Fibroblast of skin of left quadriceps (primary cell): Measurements from ENCODE around the gene ATF6.
"Not testable (repeated sequence)": the region's sequence is repeated elsewhere in the genome, so short reads cannot be mapped to it uniquely, and the experiment has no call there.

Experiments
- DNase-seq, 2 experiments: peaks; one replicate each; pipeline ENCODE4 v3.0.0-alpha.2; 2013; ENCODE audit warnings: low read depth in 2 of 2

The ATF6 gene

GRCh38 chr1:161781995-161782394 lies 15.9 kb downstream of the ATF6 start:
- DNase-seq, result no peak

DNA sequence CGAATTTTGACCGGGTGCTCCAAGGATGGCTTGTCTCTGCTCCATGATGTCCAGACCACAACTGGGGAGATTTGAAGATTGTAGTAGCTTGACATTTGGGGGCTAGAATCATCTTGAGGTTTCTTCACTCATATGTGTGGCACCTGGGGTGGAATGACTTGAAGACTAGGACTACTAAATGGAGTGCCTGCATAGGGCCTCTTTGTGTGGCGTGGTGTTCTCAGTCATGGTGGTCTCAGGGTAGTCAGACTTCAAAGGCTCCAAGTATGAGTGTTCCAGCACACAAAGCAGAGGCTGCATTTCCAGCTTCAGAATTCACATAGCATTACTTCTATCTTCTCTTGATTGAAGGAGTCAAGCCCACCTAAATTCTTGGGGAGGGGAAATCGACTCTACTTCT lies 16.8 kb downstream of the ATF6 start:
- no peak for DNase-seq

DNA sequence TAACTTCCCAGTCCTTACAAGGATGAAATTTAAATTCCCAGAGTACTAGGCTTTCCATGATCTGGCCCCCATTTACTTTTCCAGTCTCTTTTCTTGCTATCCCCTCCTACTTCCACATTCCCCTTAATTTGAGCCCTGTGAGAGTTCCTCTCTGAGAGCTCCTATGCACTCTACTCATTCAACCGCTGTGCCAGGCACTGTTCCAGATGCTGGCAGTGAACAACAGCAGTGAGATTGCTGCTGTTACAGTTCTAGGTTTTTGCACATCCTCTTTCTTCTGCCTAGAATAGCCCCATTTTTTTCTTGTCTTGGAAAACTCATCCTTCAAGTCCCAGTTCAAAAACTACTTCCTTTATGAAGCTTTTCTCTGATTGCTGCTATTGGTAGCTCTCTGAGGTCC lies 18.8 kb downstream of the ATF6 start:
- DNase-seq, result no peak

GRCh38 chr1:161787355-161787754 lies 21.2 kb downstream of the ATF6 start:
- DNase-seq, result no peak

- no peak for DNase-seq
Observed at GRCh38 chr1:161790587-161791317, 24.6 kb downstream of the ATF6 start.

GRCh38 chr1:161791904-161792655 lies 26.0 kb downstream of the ATF6 start:
- no peak for DNase-seq

GRCh38 chr1:161792740-161793139 lies 26.6 kb downstream of the ATF6 start:
- DNase-seq, result peak; percentile 68 to 69

DNA sequence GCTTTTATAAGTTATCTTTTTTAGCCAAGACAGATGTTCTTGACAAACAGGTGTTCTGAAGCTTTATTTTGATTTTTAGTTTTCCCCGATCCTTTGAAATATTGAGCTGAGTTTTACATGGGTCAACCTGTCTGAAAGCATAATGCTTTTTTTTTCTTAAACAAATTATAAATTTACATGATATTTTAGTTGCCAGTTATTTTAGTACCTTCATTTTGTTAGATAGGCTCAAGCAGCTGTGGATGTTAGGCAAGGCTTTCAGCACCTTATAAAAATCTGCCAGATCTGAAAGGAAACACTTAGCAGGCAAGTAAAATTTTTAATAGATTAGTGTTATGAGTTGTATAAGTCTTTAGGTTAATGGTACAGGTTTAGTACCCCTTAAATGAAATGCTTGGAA lies 33.7 kb downstream of the ATF6 start:
- DNase-seq, result no peak

DNA sequence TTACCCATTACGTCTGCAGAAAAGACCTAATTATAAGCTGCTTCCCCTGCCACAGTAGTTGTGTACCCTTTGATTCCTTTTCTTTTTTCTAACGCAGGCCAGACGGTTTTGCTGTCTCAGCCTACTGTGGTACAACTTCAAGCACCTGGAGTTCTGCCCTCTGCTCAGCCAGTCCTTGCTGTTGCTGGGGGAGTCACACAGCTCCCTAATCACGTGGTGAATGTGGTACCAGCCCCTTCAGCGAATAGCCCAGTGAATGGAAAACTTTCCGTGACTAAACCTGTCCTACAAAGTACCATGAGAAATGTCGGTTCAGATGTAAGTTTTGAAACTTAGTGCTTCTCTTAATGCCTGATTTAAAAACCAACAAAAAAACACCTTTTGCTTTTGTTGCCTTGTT lies 35.8 kb downstream of the ATF6 start:
- DNase-seq, result no peak

GRCh38 chr1:161803181-161803580 lies 37.1 kb downstream of the ATF6 start:
- no peak for DNase-seq

- peak; percentile 66 to 72 for DNase-seq
Observed at GRCh38 chr1:161805399-161806197, 39.5 kb downstream of the ATF6 start.

GRCh38 chr1:161809202-161809601 lies 43.1 kb downstream of the ATF6 start:
- DNase-seq, result not testable (repeated sequence)

DNA sequence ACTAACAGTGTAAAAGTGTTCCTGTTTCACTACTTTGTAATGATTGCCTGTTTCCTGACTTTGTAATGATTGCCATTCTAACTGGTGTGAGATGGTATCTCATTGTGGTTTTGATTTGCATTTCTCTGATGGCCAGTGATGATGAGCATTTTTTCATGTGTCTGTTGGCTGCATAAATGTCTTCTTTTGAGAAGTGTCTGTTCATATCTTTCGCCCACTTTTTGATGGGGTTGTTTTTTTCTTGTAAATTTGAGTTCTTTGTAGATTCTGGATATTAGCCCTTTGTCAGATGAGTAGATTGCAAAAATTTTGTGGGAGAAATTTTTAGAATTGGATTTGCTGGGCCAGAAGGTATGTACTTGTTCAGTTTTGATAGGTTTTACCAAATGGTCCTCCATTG lies 43.5 kb downstream of the ATF6 start:
- DNase-seq, result not testable (repeated sequence)

GRCh38 chr1:161810780-161811179 lies 44.7 kb downstream of the ATF6 start:
- no peak for DNase-seq

DNA sequence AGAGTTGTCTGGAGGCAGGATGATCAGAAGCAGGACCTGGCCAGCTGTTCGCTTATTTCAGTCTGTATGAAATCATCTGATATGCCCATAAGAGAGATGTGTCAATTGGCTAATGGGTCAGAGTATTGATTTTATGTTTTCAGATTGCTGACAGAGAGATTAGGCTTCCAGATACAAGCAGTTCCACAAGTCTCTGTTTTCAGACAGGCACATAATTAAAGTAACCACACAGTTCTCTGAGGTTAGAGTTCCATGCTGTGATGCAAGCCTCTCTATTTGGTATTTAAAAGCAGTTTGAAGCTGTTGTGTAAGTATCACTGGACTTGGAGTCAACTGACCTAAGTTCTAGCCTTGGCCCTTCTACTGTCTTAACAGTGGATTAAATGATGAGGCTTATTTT lies 50.1 kb downstream of the ATF6 start:
- peak in 1 of 2 experiments; percentile 29 for DNase-seq

DNA sequence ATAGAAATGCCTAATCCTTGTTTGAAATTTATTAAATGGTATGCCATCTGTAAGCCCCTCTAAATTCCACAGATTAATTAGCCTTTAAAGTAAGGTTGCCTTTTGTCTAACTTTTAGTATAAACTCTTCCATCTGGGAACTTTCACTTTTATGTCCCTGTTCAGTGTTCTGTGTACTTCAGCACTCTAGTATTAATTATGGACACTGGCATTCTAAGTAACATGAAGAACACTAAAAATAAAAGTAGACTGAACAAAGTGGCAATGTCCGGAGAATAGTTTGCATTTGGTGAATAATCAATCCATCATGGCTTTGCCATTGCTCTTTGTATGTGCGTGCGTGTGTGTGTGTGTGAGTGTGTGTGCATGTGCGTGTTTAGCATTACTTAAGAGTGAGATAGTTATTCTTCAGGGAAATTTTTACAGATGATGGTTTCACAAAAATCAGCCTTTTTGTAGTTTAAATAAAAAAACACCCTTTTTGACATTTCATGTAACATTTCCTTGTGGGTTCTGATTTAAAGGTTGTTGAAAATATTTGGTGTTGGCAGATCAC lies 51.1 kb downstream of the ATF6 start:
- DNase-seq, result no peak

DNA sequence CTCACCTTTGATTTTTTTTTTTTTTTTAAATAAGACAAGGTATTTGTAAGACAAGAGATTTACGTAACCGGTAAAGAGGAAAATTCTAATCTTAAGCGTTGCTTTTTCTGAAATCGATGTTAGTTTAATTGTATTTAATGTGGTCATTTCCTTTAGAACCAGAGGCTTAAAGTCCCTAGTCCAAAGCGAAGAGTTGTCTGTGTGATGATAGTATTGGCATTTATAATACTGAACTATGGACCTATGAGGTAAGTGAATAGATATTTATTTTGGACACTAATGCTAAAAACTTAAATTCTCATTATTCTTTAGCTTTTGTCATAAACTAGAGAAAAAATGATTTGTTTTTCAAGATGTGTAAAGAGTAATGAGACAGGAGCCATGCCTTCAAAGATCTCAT lies 54.8 kb downstream of the ATF6 start:
- no peak for DNase-seq

DNA sequence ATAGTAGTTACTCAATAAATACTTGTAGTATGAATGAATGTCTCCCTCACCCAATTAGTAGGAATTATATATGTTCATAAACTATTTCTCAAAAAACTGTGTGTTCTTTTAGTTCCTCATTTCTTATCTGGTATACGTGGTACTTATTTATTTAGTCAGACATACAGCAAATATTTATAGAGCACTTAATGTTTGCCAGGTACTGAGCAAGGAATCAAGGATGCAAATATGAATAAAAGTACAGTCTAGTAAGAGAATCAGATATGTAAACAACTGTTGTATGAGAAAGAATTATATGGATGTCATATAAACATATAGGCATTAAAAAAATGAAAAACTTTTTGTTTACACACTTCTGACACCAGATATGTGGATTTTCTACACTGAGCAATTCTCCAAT lies 58.5 kb downstream of the ATF6 start:
- DNase-seq, result no peak

DNA sequence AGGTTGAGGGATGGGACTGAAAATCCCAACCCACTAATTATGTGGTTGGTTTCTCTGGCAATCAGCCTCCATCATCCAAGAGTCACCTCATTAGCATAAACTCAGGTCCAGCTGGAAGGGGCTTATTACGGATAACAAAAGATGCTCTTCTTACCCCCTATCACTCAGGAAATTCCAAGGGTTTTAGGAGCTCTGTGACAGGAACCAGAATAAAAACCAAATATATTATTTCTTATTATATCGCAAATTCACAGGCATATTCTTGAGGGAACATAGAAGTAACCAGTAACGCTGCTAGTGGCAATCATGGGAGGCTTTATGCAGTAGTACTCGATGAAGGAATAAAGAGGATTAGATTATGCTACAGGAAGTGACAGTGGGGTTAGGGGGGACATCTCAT lies 59.7 kb downstream of the ATF6 start:
- no peak for DNase-seq

GRCh38 chr1:161826478-161826877 lies 60.4 kb downstream of the ATF6 start:
- DNase-seq, result no peak

DNA sequence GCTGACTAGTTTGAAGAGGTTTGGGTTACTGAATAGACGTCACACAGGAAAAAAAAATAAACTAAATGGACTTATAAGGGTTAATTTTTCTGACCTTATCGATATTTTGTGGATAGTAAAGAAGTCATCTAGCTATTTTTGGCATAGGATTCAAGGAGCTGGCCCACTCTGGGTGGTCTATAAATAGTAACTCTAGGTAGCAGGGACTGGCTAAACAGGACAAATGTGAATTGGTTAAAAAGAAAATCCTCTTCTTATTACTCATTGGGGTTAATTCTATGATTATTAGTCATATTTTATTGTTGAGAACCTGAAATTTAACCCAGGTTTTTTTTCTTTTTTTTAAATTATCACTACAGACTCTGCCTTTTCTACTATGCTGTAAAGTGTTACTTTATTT lies 61.7 kb downstream of the ATF6 start:
- no peak for DNase-seq

GRCh38 chr1:161832299-161832907 lies 66.3 kb downstream of the ATF6 start:
- DNase-seq, result not testable (repeated sequence)
